Activated CD4-positive, alpha-beta T cell treated with anti-CD3 and anti-CD28 coated beads for 36 hours (primary cell): ENCODE measurements around the gene NOD1. TPM values are rescaled to one million over a fixed set of nuclear protein-coding genes. Genes with fewer than 3 reads are reported as not detected.
"Not testable (repeated sequence)": the region's sequence is repeated elsewhere in the genome, so short reads cannot be mapped to it uniquely, and the experiment has no call there.

Source experiments
- ATAC-seq: fragments of 200-7000 bp; cut with Tn5 transposase; one replicate; pipeline ENCODE4 v1.10.0; 2021; ENCODE audit warnings: mild to moderate bottlenecking, moderate library complexity
- CTCF ChIA-PET: fragments of 350-600 bp; sonication (Branson Sonifier 250); formaldehyde crosslinking; loops from one replicate; lab custom pipeline; 2021; ENCODE audit warnings: antibody characterized with exemption; lab: Charles Lee
- POLR2A ChIA-PET: fragments of 350-600 bp; sonication (Branson Sonifier 250); formaldehyde crosslinking; loops from one replicate; lab custom pipeline; 2021; ENCODE audit warnings: antibody characterized with exemption, inconsistent platforms; lab: Charles Lee
- DNase-seq: peaks from one replicate; pipeline ENCODE4 v3.0.0-alpha.2; 2020
- H3K27ac Mint-ChIP-seq: one replicate; pipeline ENCODE4 v1.8.0; 2021; ENCODE audit warnings: mixed read lengths
- H3K27me3 Mint-ChIP-seq: one replicate; pipeline ENCODE4 v1.8.0; 2021; ENCODE audit warnings: mixed read lengths
- H3K36me3 Mint-ChIP-seq: one replicate; pipeline ENCODE4 v1.8.0; 2021; ENCODE audit warnings: low read depth, mixed read lengths
- H3K4me1 Mint-ChIP-seq: one replicate; pipeline ENCODE4 v1.8.0; 2021; ENCODE audit warnings: mixed read lengths
- H3K4me3 Mint-ChIP-seq: one replicate; pipeline ENCODE4 v1.8.0; 2021; ENCODE audit warnings: mild to moderate bottlenecking, moderate library complexity, mixed read lengths
- H3K9me3 Mint-ChIP-seq: one replicate; pipeline ENCODE4 v1.8.0; 2021; ENCODE audit warnings: low read depth, mixed read lengths
- intact Hi-C, 2 experiments: fragments of 100-400 bp; cut with DNase I in 1 of 2; cut with micrococcal nuclease in 1 of 2; formaldehyde crosslinking; loops; one replicate each; pipeline versions ENCODE4 v1.14.2 to v1.15.1; 2022 to 2024; cut with DNase I, micrococcal nuclease
- total RNA-seq, 2 experiments: library from RNA; stranded (reverse); gene quantifications; one replicate each; pipeline ENCODE4 v1.2.3, GENCODE V29; 2021

NOD1 gene
- total RNA-seq, 2 experiments from 2014 or later, result 10.8 to 11.0 TPM

GRCh38 chr7:30514177-30514576 lies 35.6 kb upstream of the NOD1 start:
- Mint-ChIP-seq H3K9me3 (no peaks in the 10 kb centered on the region), H3K4me3 (no peak overlapping the region), H3K36me3 (no peaks in the 10 kb centered on the region), H3K27ac (no peak overlapping the region), H3K4me1 (peaks cover 8% of the 10 kb centered on the region), H3K27me3 (no peaks in the 10 kb centered on the region)
- CTCF ChIA-PET, result interaction anchor here (0.5 to 2.5 kb wide), 2 partner anchors 37 to 50 kb away, joined by 3 to 11 read pairs; no protein-coding TSS in a partner anchor
- ATAC-seq (no peak), DNase-seq (no peak)
- intact Hi-C loops, result no loop called here
- POLR2A ChIA-PET, result no interaction called here

DNA sequence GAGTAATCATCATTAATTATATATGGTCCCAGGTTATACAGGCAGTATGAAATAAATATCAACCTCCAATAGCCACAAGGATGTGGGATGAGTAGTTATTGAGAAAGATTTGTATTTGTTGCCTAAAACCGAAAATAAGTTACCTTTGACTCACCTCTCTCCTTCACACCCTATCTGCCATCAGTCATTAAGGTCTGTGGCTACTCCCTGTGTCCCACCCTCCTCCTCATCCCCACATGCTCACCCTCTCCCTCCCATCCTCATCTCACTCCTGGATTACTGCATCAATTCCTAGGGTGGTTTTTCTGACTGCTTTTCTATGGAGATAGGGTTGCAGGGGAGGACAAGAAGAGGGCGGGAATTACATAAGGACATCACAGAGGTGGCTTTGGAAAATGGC lies 35.2 kb upstream of the NOD1 start:
- intact Hi-C loops, result no loop called here
- no peaks in the 10 kb centered on the region for H3K9me3 Mint-ChIP-seq
- peak; percentile 38 for ATAC-seq

GRCh38 chr7:30511973-30512662 lies 33.5 kb upstream of the NOD1 start:
- intact Hi-C loops, result no loop called here
- no peaks in the 10 kb centered on the region for H3K36me3 Mint-ChIP-seq
- peaks cover 5% of the 10 kb centered on the region for H3K4me1 Mint-ChIP-seq
- POLR2A ChIA-PET, result no interaction called here
- ATAC-seq, result no peak
- H3K27me3 Mint-ChIP-seq, result no peaks in the 10 kb centered on the region
- CTCF ChIA-PET, result interaction anchor here (0.8 to 2.6 kb wide), 11 partner anchors 10 to 332 kb away, joined by 3 to 17 read pairs (median 5); no protein-coding TSS in a partner anchor
- H3K27ac Mint-ChIP-seq, result no peak overlapping the region
- no peak overlapping the region for H3K4me3 Mint-ChIP-seq
- no peak for DNase-seq
- H3K9me3 Mint-ChIP-seq, result peaks cover 1% of the 10 kb centered on the region

More for the DNA sequence above, 35.2 kb upstream of the NOD1 start:
- Mint-ChIP-seq H3K4me1 (peaks cover 8% of the 10 kb centered on the region), H3K27me3 (no peaks in the 10 kb centered on the region), H3K36me3 (no peaks in the 10 kb centered on the region), H3K4me3 (no peak overlapping the region), H3K27ac (no peak overlapping the region)
- POLR2A ChIA-PET, result no interaction called here
- CTCF ChIA-PET, result interaction anchor here (1.3 kb wide), 1 partner anchor 36 kb away, joined by 5 read pairs; no protein-coding TSS in a partner anchor
- no peak for DNase-seq

DNA sequence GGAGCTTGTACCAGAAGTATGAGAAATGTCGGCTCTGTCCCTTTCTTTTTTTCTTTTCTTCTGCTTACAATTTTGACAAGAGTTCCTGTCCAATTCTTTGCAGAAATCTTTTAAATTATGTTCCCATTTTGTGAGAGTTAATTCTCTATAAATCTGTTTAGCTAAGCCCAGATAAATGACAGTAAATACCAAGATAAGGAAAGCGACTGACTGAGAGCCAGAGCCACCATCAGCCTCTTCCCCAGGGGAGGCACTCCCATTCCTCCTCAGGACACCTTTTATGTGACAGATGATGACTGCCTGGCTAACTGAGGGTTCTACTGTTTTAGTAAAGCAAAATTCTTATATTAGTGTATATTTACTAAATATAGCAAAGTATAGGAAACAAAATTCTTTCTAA lies 32.9 kb upstream of the NOD1 start:
- Mint-ChIP-seq H3K4me1 (no peaks in the 10 kb centered on the region), H3K27me3 (no peaks in the 10 kb centered on the region), H3K27ac (no peak overlapping the region), H3K9me3 (peaks cover 3% of the 10 kb centered on the region), H3K36me3 (no peaks in the 10 kb centered on the region), H3K4me3 (no peak overlapping the region)
- ChIA-PET POLR2A (no interaction called here), CTCF (interaction anchor here (0.8 to 2.6 kb wide), 15 partner anchors 9 to 331 kb away, joined by 3 to 17 read pairs (median 4); no protein-coding TSS in a partner anchor)
- ATAC-seq, result no peak
- DNase-seq, result no peak
- intact Hi-C loops, result no loop called here

- CTCF ChIA-PET, result interaction anchor here (0.6 to 2.6 kb wide), 15 partner anchors 8 to 340 kb away, joined by 3 to 15 read pairs (median 4); no protein-coding TSS in a partner anchor
- no peaks in the 10 kb centered on the region for H3K27me3 Mint-ChIP-seq
- DNase-seq, result peak; percentile 59
- ATAC-seq, result peak; percentile 59
- H3K36me3 Mint-ChIP-seq, result no peaks in the 10 kb centered on the region
- intact Hi-C loops, result loop anchor here (1.0 kb wide), 2 partner anchors 54 to 230 kb away; no protein-coding TSS in a partner anchor
- peaks cover 3% of the 10 kb centered on the region for H3K9me3 Mint-ChIP-seq
- no peak overlapping the region for H3K27ac Mint-ChIP-seq
- POLR2A ChIA-PET, result no interaction called here
- no peak overlapping the region for H3K4me3 Mint-ChIP-seq
- H3K4me1 Mint-ChIP-seq, result peaks cover 6% of the 10 kb centered on the region
These were observed 31.8 kb upstream of the NOD1 start for GRCh38 chr7:30510124-30511075.

- intact Hi-C loops, result loop anchor here in 1 of 2 experiments (10.0 kb wide), 1 partner anchor 85 kb away; the partner anchor contains the start of gene GARS1
- CTCF ChIA-PET, result interaction anchor here (1.4 kb wide), 1 partner anchor 55 kb away, joined by 6 read pairs; no protein-coding TSS in a partner anchor
- DNase-seq, H3K4me1 Mint-ChIP-seq, H3K27ac Mint-ChIP-seq, ATAC-seq, H3K27me3 Mint-ChIP-seq, H3K9me3 Mint-ChIP-seq, H3K36me3 Mint-ChIP-seq, POLR2A ChIA-PET, H3K4me3 Mint-ChIP-seq: not testable (repeated sequence)
These were observed 30.7 kb upstream of the NOD1 start for GRCh38 chr7:30509171-30509857.

DNA sequence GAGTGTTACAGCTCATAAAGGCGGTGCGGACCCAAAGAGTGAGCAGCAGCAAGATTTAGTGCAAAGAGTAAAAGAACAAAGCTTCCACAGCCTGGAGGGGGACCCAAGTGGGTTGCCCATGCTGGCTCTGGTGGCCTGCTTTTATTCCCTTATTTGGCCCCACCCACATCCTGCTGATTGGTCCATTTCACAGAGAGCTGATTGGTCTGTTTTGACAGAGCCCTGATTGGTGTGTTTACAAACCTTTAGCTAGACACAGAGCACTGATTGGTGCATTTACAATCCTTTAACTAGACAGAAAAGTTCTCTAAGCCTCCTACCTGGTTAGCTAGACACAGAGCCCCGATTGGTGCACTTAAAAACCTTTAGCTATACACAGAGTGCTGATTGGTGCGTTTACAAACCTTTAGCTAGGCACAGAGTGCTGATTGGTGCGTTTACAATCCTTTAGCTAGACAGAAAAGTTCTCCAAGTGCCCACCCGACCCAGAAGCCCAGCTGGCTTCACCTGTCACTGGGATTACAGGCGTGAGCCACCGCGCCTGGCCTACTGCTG lies 28.8 kb upstream of the NOD1 start:
- H3K9me3 Mint-ChIP-seq, H3K36me3 Mint-ChIP-seq, DNase-seq, H3K27me3 Mint-ChIP-seq, POLR2A ChIA-PET, ATAC-seq, H3K4me3 Mint-ChIP-seq, H3K27ac Mint-ChIP-seq: not testable (repeated sequence)
- intact Hi-C loops, result loop anchor here in 1 of 2 experiments (10.0 kb wide), 1 partner anchor 87 kb away; the partner anchor contains the start of gene GARS1
- CTCF ChIA-PET, result interaction anchor here (0.6 to 1.6 kb wide), 6 partner anchors 9 to 66 kb away, joined by 3 to 6 read pairs (median 4); no protein-coding TSS in a partner anchor
- H3K4me1 Mint-ChIP-seq, result peaks cover 24% of the 10 kb centered on the region

DNA sequence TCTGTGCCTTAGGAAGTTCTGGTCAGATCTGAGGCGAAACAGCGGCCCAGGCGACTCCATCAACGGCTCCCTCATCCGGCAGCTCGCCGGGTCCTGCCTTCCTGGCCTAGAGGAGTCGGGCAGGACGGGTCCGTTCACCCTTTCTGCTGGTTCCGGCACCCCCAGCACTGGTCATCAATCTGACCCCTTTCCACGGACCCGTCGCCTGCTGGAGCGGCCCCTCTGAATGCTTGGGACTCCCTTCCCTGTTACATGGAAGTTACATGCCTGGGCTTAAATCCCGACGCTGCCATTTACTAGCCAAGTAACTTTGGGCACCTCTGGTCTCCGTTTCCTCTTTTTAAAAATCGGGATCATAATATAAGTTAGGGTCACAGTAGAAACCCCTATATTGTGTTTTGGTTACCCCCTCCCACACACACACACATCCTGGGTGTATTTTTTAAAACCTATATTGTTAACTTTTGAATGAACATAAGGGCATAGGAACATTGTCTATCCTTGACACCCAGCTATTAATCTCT lies 26.7 kb upstream of the NOD1 start:
- POLR2A ChIA-PET, result no interaction called here
- peak; percentile 21 for ATAC-seq
- H3K4me1 Mint-ChIP-seq, result peaks cover 39% of the 10 kb centered on the region

DNA sequence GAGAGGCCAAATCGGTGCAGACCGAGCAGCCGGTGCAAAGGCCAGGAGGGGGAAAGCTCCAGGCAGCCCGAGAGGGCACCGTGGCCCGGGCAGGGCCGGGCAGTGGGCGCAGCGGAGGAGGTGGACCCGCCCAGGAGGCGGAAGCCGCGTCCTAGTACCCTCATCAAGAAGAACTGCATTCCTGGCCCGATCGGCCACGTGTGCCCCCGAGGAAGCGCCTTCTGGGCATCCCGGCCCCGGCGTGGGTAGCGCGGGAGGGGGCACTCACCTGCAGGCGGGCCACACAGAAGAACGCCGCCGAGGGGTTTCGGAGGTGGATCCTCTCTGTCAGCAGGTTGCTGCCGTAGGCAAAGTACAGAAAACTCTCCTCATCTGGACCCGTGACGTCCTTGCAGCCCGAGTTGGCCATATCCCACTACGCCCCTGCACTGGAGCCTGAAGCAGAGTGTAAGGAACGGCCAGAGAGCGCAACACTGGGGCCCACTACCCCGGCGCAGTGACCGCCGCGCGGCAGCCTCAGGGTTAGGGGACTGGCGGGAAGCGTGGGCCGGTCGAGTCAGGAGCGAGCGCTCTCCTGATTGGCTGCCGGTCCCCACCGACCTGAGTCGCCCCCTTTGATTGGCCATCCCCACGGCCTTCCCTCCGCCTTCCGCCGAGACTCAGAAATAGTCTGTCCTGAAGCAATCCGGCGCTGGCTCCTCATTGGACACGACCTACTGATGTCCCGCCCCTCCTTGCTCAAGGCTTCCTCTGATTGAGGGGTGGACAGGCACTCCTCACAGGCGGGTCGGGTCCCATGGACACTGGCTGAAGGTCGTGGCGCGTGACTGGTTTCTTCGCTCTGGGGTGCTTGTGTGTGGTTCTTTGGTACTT lies 26.0 kb upstream of the NOD1 start, which contains the start of gene GGCT:
TSS of gene GGCT (minus strand) at position 529 of the 873 bp plus-strand sequence. CDS start at position 409, 120 bp downstream.
- Mint-ChIP-seq H3K27ac (peak within 1 kb of the TSS; percentile 90), H3K27me3 (no peaks in the 10 kb centered on the region), H3K36me3 (peaks cover 23% of the 10 kb centered on the region), H3K9me3 (peaks cover 3% of the 10 kb centered on the region), H3K4me3 (peak within 1 kb of the TSS; percentile 84), H3K4me1 (peaks cover 44% of the 10 kb centered on the region)
- DNase-seq (peak; percentile 98), ATAC-seq (peak; percentile 99)
- ChIA-PET POLR2A (no interaction called here), CTCF (interaction anchor here (0.5 to 1.2 kb wide), 2 partner anchors 60 to 64 kb away, joined by 3 to 4 read pairs; no protein-coding TSS in a partner anchor)
- intact Hi-C loops, result loop anchor here (1.0 to 10.0 kb wide), 8 partner anchors 26 to 478 kb away; partner anchors contain the start of genes FKBP14 (in 2 of the 2), GARS1 (in 2 of the 2), NOD1 (in 2 of the 2) and ZNRF2 (in 2 of the 2)

More for the DNA sequence above, 26.7 kb upstream of the NOD1 start:
- Mint-ChIP-seq H3K9me3 (peaks cover 3% of the 10 kb centered on the region), H3K27ac (peak overlapping the region; percentile 90), H3K36me3 (peaks cover 16% of the 10 kb centered on the region), H3K27me3 (no peaks in the 10 kb centered on the region), H3K4me3 (peak overlapping the region; percentile 84)
- DNase-seq, result no peak
- CTCF ChIA-PET, result interaction anchor here (0.5 to 1.2 kb wide), 5 partner anchors 10 to 466 kb away, joined by 3 to 4 read pairs (median 3); no protein-coding TSS in a partner anchor
- intact Hi-C loops, result loop anchor here (2.0 to 10.0 kb wide), 4 partner anchors 90 to 478 kb away; partner anchors contain the start of genes FKBP14 (in 1 of the 2), GARS1 (in 1 of the 2) and ZNRF2 (in 1 of the 2)
